Activated CD8-positive, alpha-beta memory T cell treated with anti-CD3 and anti-CD28 coated beads, Interleukin-2, amount 50 U/mL, for 1 hour (primary cell): ENCODE measurements around the gene ABHD14A.
"Not testable (repeated sequence)": the region's sequence is repeated elsewhere in the genome, so short reads cannot be mapped to it uniquely, and the experiment has no call there.

Experiments used
- DNase-seq: peaks from one replicate; pipeline ENCODE4 v3.0.0-alpha.2; 2020; ENCODE audit errors: extremely low read depth

ABHD14A gene

DNA sequence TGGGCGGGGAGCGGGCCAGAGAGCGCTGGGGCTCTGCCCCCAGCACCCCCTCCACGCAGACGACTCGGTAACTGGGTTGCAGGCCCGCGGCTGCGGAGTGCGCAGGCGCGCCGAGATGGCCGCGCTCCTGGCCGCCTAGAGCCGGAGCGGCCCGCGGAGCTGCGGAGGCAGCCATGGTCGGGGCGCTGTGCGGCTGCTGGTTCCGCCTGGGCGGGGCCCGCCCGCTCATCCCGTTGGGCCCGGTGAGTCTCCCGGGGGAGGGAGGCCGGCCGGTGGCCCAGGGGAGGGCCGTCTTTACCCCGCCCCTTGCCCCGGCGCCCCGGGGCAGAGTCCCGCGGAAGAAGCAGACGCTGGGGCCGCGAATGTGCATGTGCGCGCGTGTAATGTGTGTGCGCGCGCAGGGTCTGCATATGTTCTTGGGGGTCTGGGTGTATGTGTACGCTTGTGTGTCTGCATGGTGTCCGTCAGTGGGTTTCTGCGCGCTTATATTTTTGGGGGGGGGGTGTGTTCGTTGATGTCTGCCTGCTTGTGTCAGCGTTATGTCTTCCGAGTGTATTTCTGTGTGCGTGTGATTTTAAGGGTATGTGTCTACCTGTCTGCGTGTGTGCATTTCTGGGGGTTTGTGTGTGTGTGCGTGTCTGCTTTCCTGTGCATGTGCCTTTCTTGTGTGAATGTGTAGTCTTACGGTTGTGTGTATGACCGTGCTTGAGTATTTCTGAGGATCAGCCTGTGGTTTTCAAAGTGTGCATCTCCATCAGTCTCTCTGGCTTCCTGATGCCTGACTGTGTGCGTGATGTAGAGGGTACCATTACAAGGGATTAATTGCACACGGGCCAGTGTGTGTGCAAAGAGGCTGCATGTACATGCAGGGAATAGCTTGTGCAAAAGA, at the start of gene ABHD14A:
Gene ABHD14A (plus strand): TSS at position 102 of the 889 bp plus-strand sequence. CDS start 72 bp downstream, at position 174.
- no peak for DNase-seq

DNA sequence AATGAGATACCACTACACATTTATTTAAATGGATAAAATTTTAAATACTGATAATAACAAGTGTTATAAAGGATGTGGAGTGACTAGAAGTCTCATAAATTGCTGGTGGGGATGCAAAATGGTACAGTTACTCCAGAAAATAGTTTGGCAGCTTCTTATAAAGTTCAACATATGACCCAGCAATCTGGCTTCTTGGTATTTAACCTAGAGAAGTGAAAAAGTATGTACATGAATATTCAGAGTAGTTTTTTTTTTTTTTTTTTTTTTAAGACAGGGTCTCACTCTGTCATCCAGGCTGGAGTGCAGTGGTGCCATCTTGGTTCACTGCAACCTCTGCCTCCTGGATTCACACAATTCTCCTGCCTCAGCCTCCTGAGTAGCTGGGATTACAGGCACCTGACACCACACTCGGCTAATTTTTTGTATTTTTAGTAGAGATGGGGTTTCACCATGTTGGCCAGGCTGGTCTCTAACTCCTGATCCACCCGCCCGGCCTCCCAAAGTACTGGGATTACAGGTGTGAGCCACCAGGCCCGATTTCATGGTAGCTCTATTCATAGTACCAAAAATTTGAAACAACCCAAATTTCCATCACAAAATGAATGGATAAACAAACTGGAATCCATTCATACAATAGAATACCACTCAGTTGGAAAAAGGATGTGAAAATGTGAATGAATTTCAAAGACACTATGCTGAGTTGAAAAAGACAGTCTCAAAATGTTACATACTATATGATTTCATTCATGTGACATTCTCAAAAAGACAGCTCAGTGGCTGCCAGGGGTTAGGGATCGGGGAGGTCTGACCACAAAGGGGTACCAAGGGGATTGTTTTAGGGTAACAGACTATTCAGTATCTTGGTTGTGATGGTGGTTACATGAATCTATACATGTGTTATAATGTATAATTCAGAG, 47.5 kb upstream of the ABHD14A start:
- DNase-seq = no peak

DNA sequence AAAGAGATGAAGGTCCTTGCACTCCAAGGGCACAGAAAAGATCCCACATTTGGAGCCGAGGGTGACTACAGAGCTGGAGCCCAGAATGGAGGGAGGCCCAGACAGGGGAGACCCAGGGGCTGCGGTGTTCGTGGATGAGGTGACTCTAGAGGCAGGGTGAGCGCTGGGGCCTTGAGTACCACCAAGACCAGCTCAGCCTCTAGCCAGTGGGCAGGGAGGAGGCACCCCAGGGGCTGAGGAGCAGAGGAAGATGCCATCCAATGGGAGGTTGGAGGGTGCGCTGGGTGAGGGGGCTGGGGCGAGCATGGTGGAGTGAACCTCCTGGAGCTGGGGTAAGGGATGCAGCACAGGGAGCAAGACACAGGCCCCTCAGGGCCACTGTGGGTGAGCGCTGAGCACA, 46.4 kb upstream of the ABHD14A start:
- DNase-seq = no peak

DNA sequence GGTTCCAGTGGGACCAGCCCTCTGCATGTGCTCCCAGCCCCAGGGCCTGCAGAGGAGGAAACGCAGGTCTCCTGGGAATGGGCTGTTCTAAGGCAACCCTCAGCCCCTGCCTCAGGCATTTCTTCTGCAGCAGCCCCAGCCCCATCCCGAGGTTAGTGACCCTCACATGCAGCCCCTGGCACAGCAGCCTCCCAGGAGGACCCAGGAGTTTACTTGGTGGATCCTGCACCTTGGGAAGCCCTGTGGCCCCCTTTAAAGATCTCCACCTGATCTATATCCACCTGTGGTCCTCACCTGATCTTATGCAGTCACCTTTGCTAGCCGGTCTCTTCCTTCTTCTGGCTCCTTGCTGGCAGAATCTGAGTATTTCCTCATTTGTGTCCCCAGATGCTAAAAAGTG, 45.9 kb upstream of the ABHD14A start:
- not testable (repeated sequence) for DNase-seq

DNA sequence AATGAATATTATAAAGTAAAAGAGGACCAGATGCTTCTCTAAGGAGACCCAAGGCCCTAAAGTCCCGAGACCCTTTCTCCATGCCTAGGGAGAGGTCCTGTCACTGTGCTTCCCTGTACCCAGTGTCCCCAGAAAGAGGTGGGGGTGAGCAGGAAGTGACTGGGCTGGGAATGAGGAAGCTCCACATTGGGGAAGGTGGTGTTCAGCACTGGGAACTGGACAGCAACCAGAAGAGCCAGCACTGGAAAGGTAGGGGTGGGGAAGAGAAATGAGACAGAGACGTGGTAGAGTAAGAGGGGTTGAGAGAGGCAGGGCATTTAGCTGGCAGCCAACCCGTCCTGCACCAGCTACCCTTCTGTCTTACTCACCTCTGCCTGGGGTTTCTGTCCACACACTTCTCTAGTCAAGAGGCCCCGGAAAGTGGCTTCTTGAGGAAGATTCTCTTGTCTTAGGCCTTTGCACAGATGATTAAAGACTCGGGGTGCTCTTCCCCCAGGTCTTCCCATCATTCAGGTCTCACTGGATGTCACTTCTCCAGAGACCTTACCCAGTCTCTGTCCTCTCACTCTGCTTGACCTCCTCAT, 45.4 kb upstream of the ABHD14A start:
- DNase-seq = no peak

DNA sequence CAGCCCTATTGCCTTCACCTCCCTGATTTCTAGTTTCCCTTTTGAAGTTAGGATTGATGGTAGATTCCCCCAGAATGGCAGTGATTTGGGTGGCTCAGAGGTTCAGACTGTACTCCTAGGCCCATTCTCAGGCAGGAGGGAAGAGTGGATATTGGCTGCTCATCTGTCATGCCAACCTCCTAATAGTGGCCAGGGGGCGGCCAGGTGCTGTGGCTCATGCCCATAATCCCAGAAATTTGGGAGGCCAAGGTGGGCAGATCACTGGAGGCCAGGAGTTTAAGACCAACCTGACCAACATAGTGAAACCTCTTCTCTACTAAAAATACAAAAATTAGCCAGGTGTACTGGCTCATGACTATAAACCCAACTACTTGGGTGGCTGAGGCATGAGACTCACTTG, 44.4 kb upstream of the ABHD14A start:
- no peak for DNase-seq

DNA sequence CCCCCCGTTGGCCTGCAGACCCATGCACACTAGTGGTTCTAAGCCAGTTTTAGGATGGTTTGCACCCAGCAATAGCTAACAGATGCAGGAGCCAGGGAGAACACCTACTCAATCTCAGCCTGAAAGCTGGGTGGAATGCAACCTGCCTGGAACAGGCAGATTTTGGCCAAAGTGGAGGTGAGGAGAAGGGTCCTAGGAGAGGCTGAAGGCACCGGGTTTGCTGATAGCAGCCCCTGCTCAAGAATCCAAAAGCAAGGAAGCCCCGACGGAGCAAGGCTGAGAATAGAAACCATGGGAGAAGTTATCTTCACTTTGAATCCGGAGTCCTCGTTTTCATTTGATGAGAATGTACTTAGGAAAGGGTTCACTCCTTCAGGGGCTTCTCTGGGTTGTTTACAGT, 43.1 kb upstream of the ABHD14A start:
- DNase-seq = no peak

DNA sequence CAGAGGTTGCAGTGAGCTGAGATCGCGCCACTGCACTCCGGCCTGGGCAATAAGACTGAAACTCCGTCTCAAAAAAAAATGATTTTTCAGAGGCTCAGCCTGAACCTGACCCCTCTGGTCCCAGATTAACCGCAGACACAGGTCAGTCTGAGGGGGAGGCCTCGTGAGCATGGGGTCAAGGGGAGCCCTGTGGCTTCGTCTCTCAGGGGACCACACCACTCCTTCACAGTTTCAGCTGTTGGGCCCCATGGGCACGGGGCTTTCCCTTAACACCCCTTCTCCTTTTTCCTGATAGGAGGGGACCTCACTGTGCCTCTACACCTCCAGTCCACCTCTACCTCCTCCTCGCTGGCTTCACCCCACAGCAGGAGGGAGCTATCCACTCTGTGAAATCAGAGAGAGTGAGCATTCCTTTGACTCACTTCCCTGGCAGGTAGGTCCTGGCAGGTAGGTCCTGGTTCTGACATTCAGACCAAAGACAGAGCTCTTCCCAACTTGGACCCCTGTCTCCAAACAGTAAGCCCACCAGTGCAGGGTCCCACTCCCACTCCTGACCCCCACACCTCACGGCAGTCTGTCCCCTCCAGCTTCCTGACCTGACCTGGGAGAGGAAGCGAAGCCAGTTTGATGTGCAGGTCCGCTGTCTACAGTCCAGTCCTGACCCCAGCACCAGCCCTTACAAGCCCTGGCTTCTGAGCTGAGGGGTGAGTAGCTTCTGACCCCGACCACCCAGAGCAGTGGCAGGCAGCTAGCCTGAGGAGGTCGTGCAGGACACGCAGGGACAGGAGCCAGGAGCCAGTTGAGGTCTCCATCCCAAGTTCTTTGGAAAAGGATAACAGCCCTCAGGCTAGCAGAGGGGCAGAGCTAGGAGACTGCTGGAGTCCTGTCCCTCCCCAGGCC, 42.1 kb upstream of the ABHD14A start:
- no peak for DNase-seq

DNA sequence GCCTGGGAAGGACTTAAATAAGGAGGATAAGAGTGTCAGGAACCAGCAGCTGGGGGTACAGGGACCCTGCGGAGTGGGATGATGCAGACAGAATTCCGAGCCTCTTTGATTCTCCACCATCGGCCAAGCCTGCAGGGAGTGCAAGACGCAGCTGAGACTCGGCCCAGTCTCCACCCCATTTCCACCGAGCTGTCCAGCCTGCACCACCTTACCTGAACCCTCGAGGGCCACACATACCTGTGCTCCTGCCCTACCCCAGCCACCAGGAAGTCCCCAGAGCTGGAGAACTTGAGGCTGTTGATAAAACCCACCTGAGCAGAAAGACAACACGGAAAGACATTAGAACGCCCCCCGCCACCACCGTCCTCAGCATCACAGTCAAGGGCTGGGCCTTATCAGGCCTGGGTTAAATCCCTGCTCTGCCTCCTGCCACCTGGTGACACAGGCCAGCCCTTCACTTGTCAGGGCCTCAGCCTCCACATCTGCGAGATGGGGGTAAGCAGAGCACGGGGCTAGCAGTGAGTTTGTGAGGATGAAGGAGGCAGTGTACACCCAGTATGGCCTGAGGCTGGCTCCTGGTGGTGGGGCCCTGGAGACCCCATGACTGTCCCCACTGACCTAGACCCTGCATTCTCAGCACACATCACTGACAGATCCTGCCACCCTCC, 41.3 kb upstream of the ABHD14A start:
- no peak for DNase-seq

DNA sequence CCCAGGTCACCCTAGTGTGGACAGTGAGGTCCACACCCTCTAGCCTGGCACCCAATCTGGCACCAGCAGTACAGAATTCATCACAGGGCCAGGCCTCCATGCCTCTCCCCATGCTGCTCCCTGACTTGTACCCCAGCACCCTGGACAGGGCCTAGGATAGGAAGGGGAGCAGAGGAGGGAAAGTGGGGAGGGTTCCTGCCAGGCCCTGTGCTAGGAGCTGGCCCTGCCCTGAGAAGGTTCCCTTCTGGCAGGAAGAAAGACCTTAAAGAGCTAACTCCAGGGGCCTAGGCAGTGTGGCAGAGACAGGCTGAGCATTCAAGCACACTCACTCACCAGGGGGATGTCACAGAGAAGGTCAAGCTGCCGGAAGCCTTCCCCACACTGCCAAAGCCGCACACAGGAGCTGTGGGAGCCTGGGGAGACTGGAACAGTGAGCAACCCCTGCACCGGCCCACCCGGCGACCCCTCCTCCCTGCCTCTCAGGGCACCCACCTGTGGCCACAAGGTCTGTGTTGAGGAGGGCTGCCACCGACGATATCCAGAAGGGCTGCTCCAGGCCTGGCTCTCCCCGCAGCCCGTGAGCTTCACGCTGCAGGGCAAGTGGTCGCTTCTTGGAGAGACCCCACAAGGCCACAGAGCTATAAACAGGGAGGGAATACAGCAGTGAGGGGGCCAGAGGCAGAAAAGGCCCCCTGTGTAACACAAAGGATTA, 40.6 kb upstream of the ABHD14A start:
- DNase-seq = no peak

DNA sequence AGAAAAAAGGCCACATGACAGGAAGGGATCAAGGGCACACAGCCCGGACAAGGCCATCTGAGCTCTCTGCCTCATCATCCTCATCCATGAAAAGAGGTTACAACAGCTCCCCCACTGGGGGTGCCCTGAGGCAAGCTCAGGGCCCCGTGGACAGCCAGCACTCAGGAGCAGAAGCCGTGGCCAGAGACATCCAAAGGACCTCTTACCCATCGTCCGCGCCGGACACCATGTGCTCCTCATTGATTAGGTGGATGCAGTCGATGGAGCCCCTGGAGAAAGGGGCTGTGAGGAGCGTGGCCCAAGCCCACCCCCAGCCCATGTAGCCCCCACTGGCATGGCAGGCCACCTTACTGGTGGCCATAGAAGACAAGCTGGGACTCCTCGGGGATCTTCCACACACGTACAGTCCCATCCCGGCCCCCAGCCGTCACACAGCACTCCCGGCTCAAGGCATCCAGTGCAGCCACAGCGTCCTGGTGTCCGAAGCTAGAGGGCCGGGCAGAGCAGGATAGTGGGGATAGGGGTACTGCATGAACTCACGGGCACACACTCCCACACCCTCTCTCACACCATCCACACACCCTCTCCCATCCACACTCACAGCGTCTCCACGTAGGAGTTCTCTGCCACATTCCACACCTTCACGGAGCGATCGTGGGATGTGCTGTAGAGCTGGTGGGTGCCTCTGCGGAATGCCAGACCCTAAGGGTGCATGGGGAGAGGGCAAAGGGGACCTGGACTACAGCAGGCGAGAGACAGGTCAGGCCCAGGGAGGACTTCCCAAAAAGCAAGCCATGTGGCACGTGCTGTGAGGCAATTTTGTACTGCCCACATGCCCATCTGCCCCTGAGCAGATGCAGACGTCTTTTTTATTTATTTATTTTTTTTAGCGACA, 39.6 kb upstream of the ABHD14A start:
- DNase-seq = no peak

DNA sequence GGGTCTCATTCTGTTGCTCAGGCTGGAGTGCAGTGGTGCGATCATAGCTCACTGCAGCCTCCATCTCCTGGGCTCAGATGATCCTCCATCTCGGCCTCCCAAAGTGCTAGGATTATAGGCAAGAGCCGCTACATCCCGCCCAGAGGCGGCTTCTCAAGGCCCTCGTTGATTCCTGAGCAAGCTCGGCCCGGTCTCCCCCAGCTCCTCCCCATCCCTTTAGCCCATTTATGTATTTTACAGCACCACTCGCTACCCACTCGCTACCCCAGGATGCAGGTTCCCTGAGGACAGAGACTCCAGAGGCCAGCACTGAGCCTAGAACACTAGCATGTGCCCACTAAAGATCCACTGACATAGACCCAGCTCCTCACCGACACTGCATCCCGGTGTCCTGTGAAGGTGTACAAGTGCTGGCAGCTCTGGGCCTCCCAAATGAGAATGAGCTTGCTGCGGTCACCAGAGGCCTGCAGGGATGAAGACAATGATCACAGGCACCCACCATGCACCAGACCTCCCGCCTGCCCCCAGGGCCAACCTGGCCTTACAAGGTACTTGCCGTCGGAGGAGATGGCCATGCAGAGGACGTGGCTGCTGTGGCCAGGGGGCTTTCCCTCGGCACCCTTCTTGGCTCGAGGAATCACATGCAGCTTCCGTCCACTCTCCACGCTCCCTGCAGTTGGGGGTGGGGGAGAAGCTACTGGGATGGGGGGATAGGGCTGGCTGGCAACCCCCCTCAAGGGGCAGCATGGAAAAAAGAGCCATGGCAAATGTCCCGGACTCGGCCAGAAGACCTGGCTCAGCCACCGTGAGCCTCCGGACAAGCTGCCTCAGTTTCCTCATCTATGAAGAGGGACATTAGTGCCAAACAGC, 38.7 kb upstream of the ABHD14A start:
- no peak for DNase-seq

DNA sequence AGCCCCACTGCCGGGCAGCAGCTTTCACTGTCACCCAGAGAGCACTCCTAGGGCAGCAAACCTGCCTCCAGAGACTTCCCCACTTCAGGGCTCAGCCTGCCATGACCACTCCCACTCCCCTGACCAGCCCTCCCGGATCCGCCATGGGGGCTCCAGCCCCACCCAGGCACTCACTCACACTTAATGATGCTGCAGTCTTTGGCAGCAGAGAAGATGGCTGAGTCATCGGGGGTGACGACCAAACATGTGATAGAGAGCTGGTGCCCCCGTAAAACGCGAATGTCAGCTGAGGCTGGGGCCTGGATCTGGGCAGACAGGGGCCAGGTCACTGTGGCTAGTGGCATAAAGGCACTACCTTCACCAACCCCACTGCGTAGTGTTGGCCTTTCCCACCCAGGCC, 37.9 kb upstream of the ABHD14A start:
- no peak for DNase-seq

DNA sequence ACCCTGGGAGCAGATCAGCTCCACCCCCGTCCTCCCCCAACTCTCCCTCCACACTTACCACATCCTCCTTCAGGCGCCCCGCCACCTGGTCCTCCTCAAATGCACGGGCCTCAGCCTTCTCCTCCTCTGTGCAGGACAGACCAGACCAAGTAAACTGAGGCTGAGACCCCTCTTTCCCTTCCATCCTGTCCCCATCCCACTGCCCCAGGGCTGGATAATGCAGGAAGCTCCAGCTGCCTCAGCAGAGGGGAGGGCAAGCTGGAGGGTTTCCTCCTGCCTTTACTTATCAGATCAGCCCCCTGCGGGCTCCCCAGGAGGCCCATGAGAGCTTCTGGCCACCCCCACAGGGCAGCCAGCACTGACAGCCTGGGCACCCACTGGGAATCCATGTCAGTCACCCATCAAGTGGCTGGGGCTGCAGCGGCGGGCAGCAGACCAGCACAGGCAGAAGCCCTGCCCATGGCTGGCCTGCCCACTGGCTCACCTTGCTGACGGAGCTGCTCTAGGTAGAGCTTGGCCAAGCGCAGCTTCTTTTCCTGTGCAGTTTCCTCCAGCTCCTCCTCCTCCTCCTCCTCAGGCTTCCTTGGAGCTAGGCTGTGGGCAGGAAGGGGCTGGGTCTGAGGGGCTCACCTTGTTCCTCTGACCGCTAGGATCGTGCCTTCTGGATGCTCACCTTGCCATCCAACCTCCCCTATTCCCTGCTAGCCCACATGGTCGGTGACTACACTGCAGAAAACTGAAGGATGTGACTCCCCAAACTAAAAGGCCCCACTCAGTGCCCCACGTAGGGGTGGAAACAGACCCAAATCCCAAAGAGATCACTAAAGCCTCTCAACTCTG, 37.0 kb upstream of the ABHD14A start:
- no peak for DNase-seq

DNA sequence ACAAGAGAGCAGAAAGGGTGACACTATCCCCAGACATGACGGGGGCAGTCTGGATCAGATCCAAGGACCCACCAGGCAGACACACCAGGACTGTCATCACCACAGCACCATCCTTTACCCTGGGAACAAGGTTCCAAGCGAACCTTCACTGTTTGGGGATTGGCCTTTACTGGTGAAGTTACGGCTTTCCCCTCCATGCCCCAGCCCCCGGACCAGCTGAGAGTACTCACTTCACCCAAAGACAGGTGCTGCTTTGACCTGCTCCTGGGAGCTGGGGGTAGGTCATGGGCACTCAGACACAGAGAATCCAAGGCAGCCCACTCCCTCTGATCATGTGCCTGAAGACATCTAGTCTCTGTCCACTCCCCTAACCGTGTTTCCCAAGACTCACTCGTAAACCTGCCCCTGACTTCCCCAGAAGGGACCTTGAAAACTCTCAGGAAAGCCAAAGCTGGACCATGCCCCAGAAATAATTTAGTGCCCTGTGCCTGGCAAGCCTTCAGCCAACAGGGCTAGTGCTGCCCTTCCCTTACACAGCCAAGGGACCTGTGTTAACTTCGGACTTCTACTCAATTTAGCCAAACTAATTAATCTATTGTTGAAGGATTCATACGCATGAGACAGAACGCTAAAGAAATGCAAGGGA, 36.0 kb upstream of the ABHD14A start:
- DNase-seq = no peak

DNA sequence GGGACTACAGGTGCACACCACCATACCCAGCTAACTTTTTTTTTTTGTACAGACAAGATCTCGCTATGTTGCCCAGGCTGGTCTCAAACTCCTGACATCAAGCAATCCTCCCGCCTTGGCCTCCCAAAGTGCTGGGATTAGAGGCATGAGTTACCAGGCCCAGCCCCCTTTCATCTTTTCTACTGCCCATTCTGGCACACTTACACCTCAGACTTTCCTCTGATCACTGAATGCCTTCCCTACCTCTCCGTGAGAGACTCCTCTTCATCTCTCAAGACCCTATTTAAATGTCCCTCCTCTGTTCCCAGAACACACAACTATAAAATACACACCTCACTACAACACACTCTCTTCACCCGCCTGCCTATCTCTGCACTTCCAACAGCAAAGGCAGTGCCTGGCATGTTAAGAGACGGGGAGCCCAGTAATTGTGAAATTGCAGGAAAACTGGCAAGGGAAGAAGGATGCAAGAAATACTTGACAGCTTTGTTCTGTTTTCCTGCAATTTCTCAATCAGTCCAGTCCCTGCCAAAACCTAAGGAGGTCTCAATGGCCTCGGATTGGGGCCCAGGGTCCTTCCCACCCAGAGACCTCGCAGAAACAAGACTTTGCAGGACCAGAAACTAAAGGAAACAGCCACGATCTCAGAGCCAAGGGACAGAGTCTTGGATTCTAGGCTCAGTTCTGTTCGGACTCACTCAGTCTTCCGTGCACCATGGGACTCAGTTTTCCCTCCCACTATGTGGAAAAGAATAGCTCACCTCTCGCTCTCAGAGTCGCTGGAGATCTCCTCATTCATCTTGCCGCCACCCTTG, 34.0 kb upstream of the ABHD14A start:
- DNase-seq = no peak
